Activated naive CD4-positive, alpha-beta T cell treated with anti-CD3 and anti-CD28 coated beads, Interleukin-2, amount 50 U/mL, for 16 hours (primary cell): ENCODE data around the gene GABBR2.

Experiments
- DNase-seq: peaks from one replicate; pipeline ENCODE4 v3.0.0-alpha.2; 2020

Gene GABBR2

GRCh38 chr9:98567540-98568233 lies 141.0 kb downstream of the GABBR2 start:
- no peak for DNase-seq

GRCh38 chr9:98565152-98566135 lies 143.3 kb downstream of the GABBR2 start:
- DNase-seq, result no peak

- DNase-seq, result no peak
Measured at GRCh38 chr9:98564714-98565113, 144.0 kb downstream of the GABBR2 start.

- no peak for DNase-seq
Measured at GRCh38 chr9:98563988-98564387, 144.7 kb downstream of the GABBR2 start.

GRCh38 chr9:98563212-98563907 lies 145.4 kb downstream of the GABBR2 start:
- no peak for DNase-seq

GRCh38 chr9:98559561-98559960 lies 149.2 kb downstream of the GABBR2 start:
- DNase-seq, result no peak

GRCh38 chr9:98558575-98558974 lies 150.2 kb downstream of the GABBR2 start:
- no peak for DNase-seq

GRCh38 chr9:98556511-98556910 lies 152.2 kb downstream of the GABBR2 start:
- DNase-seq, result no peak

GRCh38 chr9:98555651-98556465 lies 152.9 kb downstream of the GABBR2 start:
- no peak for DNase-seq

GRCh38 chr9:98554752-98555151 lies 154.0 kb downstream of the GABBR2 start:
- no peak for DNase-seq

GRCh38 chr9:98552331-98552730 lies 156.4 kb downstream of the GABBR2 start:
- no peak for DNase-seq

- no peak for DNase-seq
Measured at GRCh38 chr9:98551511-98552286, 157.0 kb downstream of the GABBR2 start.

- DNase-seq, result no peak
Measured at GRCh38 chr9:98550206-98550820, 158.4 kb downstream of the GABBR2 start.

- no peak for DNase-seq
Measured at GRCh38 chr9:98549401-98549800, 159.3 kb downstream of the GABBR2 start.

GRCh38 chr9:98547606-98548005 lies 161.1 kb downstream of the GABBR2 start:
- no peak for DNase-seq

- DNase-seq, result no peak
Measured at GRCh38 chr9:98545021-98545420, 163.7 kb downstream of the GABBR2 start.

- no peak for DNase-seq
Measured at GRCh38 chr9:98541684-98542230, 167.0 kb downstream of the GABBR2 start.

- no peak for DNase-seq
Measured at GRCh38 chr9:98540476-98540875, 168.3 kb downstream of the GABBR2 start.

- no peak for DNase-seq
Measured at GRCh38 chr9:98539954-98540353, 168.8 kb downstream of the GABBR2 start.

- DNase-seq, result no peak
Measured at GRCh38 chr9:98538626-98539031, 170.1 kb downstream of the GABBR2 start.

GRCh38 chr9:98538203-98538602 lies 170.5 kb downstream of the GABBR2 start:
- DNase-seq, result no peak
